GM23338 (cell line): Measurements from ENCODE around the gene DAB2. TPM values are rescaled to one million over a fixed set of nuclear protein-coding genes. Genes with fewer than 3 reads are reported as not detected.

ENCODE experiments used
- ATAC-seq: fragments of 200-7000 bp; cut with Tn5 transposase; 3 replicates; pipeline ENCODE4 v1.9.1; 2020
- DNase-seq: peaks from one replicate; pipeline ENCODE4 v3.0.0-alpha.2; 2015; ENCODE audit warnings: low spot score
- H2AFZ ChIP-seq: fragments of 200-600 bp; sonication (generic); 2 replicates; pipeline ENCODE4 v1.8.0; 2016; ENCODE audit warnings: antibody characterized with exemption, mild to moderate bottlenecking, moderate library complexity
- H3F3A ChIP-seq: fragments of 200-600 bp; sonication (generic); replicated peaks from 2 replicates; pipeline ENCODE4 v1.8.0; 2017; ENCODE audit warnings: antibody characterized with exemption, mixed run types, low read depth
- H3K27ac ChIP-seq: fragments of 200-600 bp; sonication (generic); 2 replicates; pipeline ENCODE4 v1.6.1; 2016; ENCODE audit warnings: low read depth
- H3K27me3 ChIP-seq: fragments of 200-600 bp; sonication (generic); 2 replicates; pipeline ENCODE4 v1.8.0; 2016; ENCODE audit warnings: mild to moderate bottlenecking, mixed run types, moderate library complexity; ENCODE audit not compliant: insufficient read depth
- H3K36me3 ChIP-seq: fragments of 200-600 bp; sonication (generic); 2 replicates; pipeline ENCODE4 v1.8.0; 2016; ENCODE audit warnings: mild to moderate bottlenecking; ENCODE audit not compliant: insufficient read depth
- H3K4me1 ChIP-seq: fragments of 200-600 bp; sonication (generic); 2 replicates; pipeline ENCODE4 v1.8.0; 2016; ENCODE audit warnings: mild to moderate bottlenecking, moderate library complexity; ENCODE audit not compliant: insufficient read depth
- H3K4me2 ChIP-seq: fragments of 200-600 bp; sonication (generic); 2 replicates; pipeline ENCODE4 v1.7.1; 2017; ENCODE audit warnings: mixed run types
- H3K4me3 ChIP-seq: fragments of 200-600 bp; sonication (generic); 2 replicates; pipeline ENCODE4 v1.6.1; 2016; ENCODE audit warnings: mixed run types
- H3K79me2 ChIP-seq: fragments of 200-600 bp; sonication (generic); replicated peaks from 2 replicates; pipeline ENCODE4 v1.8.0; 2017; ENCODE audit warnings: mild to moderate bottlenecking; ENCODE audit not compliant: insufficient read depth
- H3K9me2 ChIP-seq: fragments of 200-600 bp; sonication (generic); 2 replicates; pipeline ENCODE4 v1.8.0; 2017; ENCODE audit not compliant: insufficient read depth
- H4K20me1 ChIP-seq: fragments of 200-600 bp; sonication (generic); replicated peaks from 2 replicates; pipeline ENCODE4 v1.8.0; 2017; ENCODE audit warnings: mild to moderate bottlenecking; ENCODE audit not compliant: insufficient read depth
- H3K27ac Mint-ChIP-seq: 2 replicates; pipeline ENCODE4 v1.8.0; 2020; ENCODE audit warnings: inconsistent platforms, mild to moderate bottlenecking, moderate library complexity, mixed read lengths
- H3K27me3 Mint-ChIP-seq: 3 replicates; pipeline ENCODE4 v1.8.0; 2022; ENCODE audit warnings: low read depth, mild to moderate bottlenecking, moderate library complexity, mixed read lengths, inconsistent platforms; ENCODE audit not compliant: insufficient read depth, poor library complexity
- H3K36me3 Mint-ChIP-seq: 3 replicates; pipeline ENCODE4 v1.8.0; 2021; ENCODE audit warnings: low read depth, mild to moderate bottlenecking, inconsistent platforms, moderate library complexity, mixed read lengths
- H3K4me1 Mint-ChIP-seq: 3 replicates; pipeline ENCODE4 v1.8.0; 2020; ENCODE audit warnings: mild to moderate bottlenecking, inconsistent platforms, mixed read lengths
- H3K4me3 Mint-ChIP-seq: 3 replicates; pipeline ENCODE4 v1.8.0; 2021; ENCODE audit warnings: moderate library complexity, mild to moderate bottlenecking, inconsistent platforms, mixed read lengths
- H3K9me3 Mint-ChIP-seq: 3 replicates; pipeline ENCODE4 v1.8.0; 2020; ENCODE audit warnings: moderate library complexity, mild to moderate bottlenecking, inconsistent platforms, mixed read lengths
- CREB1 ChIP-seq: fragments of 250-450 bp; sonication (Bioruptor Pico); IDR thresholded peaks from 2 replicates; pipeline ENCODE4 v1.5.0; 2020; ENCODE audit warnings: low read depth, mild to moderate bottlenecking, moderate library complexity
- CTCF ChIP-seq, 2 experiments: fragments of 200-600 bp in 1 of 2; sonication (generic) in 1 of 2; conservative IDR thresholded peaks; 2 replicates each; pipeline versions ENCODE4 v1.5.1 to v1.6.1; 2016 to 2017; ENCODE audit warnings: antibody characterized with exemption in 2 of 2, low read depth in 2 of 2, mild to moderate bottlenecking in 2 of 2, moderate library complexity in 1 of 2
- ETS1 ChIP-seq: IDR thresholded peaks from 2 replicates; pipeline ENCODE4 v1.6.1; 2016; ENCODE audit warnings: antibody characterized with exemption
- EZH2phosphoT487 ChIP-seq: fragments of 200-600 bp; sonication (generic); IDR thresholded peaks from one replicate; pipeline ENCODE4 v1.8.1; 2018; ENCODE audit warnings: antibody characterized with exemption; ENCODE audit not compliant: unreplicated experiment
- JUNB ChIP-seq: IDR thresholded peaks from one replicate; pipeline ENCODE4 v1.6.1; 2016; ENCODE audit warnings: antibody characterized with exemption; ENCODE audit not compliant: unreplicated experiment
- NANOG ChIP-seq: IDR thresholded peaks from 2 replicates; pipeline ENCODE4 v1.6.1; 2016; ENCODE audit warnings: antibody characterized with exemption, borderline replicate concordance
- POLR2AphosphoS5 ChIP-seq: IDR thresholded peaks from 2 replicates; pipeline ENCODE4 v1.6.1; 2016; ENCODE audit warnings: antibody characterized with exemption, low read depth
- REST ChIP-seq: IDR thresholded peaks from one replicate; pipeline ENCODE4 v1.6.1; 2018; ENCODE audit warnings: antibody characterized with exemption; ENCODE audit not compliant: unreplicated experiment
- STAT1 ChIP-seq: IDR thresholded peaks from one replicate; pipeline ENCODE4 v1.6.1; 2016; ENCODE audit warnings: antibody characterized with exemption; ENCODE audit not compliant: unreplicated experiment
- ZNF114 ChIP-seq: fragments of 250-450 bp; sonication (Bioruptor Pico); IDR thresholded peaks from 2 replicates; pipeline ENCODE4 v1.5.0; 2020; ENCODE audit warnings: mild to moderate bottlenecking, moderate library complexity
- ZNF331 ChIP-seq: fragments of 250-450 bp; sonication (Bioruptor Pico); IDR thresholded peaks from 2 replicates; pipeline ENCODE4 v1.5.0; 2020; ENCODE audit warnings: low read depth, mild to moderate bottlenecking, moderate library complexity
- ZNF462 ChIP-seq: fragments of 250-450 bp; sonication (Bioruptor Pico); IDR thresholded peaks from 2 replicates; pipeline ENCODE4 v1.5.0; 2020; ENCODE audit warnings: mild to moderate bottlenecking, moderate library complexity
- polyA plus RNA-seq: library from polyadenylated mRNA; unstranded; fragments of >200 nt; fragmentation: Nextera tagmentation; extraction: Ambion mirVana; gene quantifications from 2 replicates; pipeline ENCODE4 v1.2.1, GENCODE V29; 2016
- total RNA-seq: library from RNA; depleted of rRNA; stranded (reverse); fragments of >200 nt; shearing (Covaris generic); gene quantifications from 2 replicates; pipeline ENCODE4 v1.2.3, GENCODE V29; 2014

The DAB2 gene
- total and polyA plus RNA-seq, 2 experiments from 2014 or later, result 6.4 to 8.4 TPM

GRCh38 chr5:39455645-39456044 lies 30.9 kb upstream of the DAB2 start:
- no peak overlapping the region for H3K4me3 ChIP-seq
- no peaks in the 10 kb centered on the region for H3K4me1 ChIP-seq
- no peaks in the 10 kb centered on the region for H3K79me2 ChIP-seq
- no peaks in the 10 kb centered on the region for H3K36me3 Mint-ChIP-seq
- no peaks in the 10 kb centered on the region for H3F3A ChIP-seq
- no peaks in the 10 kb centered on the region for H3K27me3 ChIP-seq
- 0 out of 2 replicates have a peak overlapping the region, but pooled peaks have one; percentile 6 for H2AFZ ChIP-seq
- no peaks in the 10 kb centered on the region for H3K9me3 Mint-ChIP-seq
- TF ChIP-seq CREB1 (CRISPR knock-in tag) (no peak), STAT1 (no peak), ETS1 (no peak), EZH2phosphoT487 (no peak), REST (no peak), ZNF462 (no peak), JUNB (no peak), ZNF331 (CRISPR knock-in tag) (no peak), ZNF114 (CRISPR knock-in tag) (no peak), CTCF (conservative IDR thresholded peaks at IDR 0.05; ENCODE audit: low read depth in 2 of 2) (no peak), POLR2AphosphoS5 (no peak), NANOG (no peak)
- no peaks in the 10 kb centered on the region for H3K36me3 ChIP-seq
- peaks cover 6% of the 10 kb centered on the region; the same call in 2 of the 3 replicates for H3K4me1 Mint-ChIP-seq
- ATAC-seq (no peak), DNase-seq (no peak)
- H3K4me3 Mint-ChIP-seq, result no peak overlapping the region
- peaks cover 2% of the 10 kb centered on the region for H3K27me3 Mint-ChIP-seq
- no peak overlapping the region for H3K27ac Mint-ChIP-seq
- H3K9me2 ChIP-seq, result 0 out of 2 replicates have a peak, but pooled peaks cover 3% of the 10 kb centered on the region
- no peak overlapping the region for H3K4me2 ChIP-seq
- H3K27ac ChIP-seq, result no peak overlapping the region
- no peaks in the 10 kb centered on the region for H4K20me1 ChIP-seq
